Astrocyte (in vitro differentiated cells and primary cell): ENCODE data around the gene FAT3. TPM values are rescaled to one million over a fixed set of nuclear protein-coding genes. Genes with fewer than 3 reads are reported as not detected.

Experiments used
- DNase-seq: peaks from one replicate; pipeline ENCODE4 v3.0.0-alpha.2; 2010; ENCODE audit warnings: low read depth
- FAIRE-seq: peaks from 2 replicates; lab custom pipeline; 2011; peaks lifted over from hg19 to GRCh38; lab: Jason Lieb, UNC
- H2AFZ ChIP-seq: 2 replicates; pipeline ENCODE4 v1.6.0; 2012; ENCODE audit warnings: low read depth, low read length, inconsistent platforms
- H3K27ac ChIP-seq: 2 replicates; pipeline ENCODE4 v1.5.1; 2011; ENCODE audit warnings: low read depth, low read length, inconsistent platforms
- H3K27me3 ChIP-seq: 2 replicates; pipeline ENCODE4 v1.6.0; 2011; ENCODE audit warnings: low read length, inconsistent platforms; ENCODE audit not compliant: insufficient read depth
- H3K36me3 ChIP-seq: 2 replicates; pipeline ENCODE4 v1.5.1; 2011; ENCODE audit warnings: low read length, inconsistent platforms; ENCODE audit not compliant: insufficient read depth
- H3K4me1 ChIP-seq: 2 replicates; pipeline ENCODE4 v1.5.1; 2011; ENCODE audit warnings: low read length, inconsistent platforms; ENCODE audit not compliant: insufficient read depth
- H3K4me2 ChIP-seq: 2 replicates; pipeline ENCODE4 v1.6.0; 2012; ENCODE audit warnings: low read length, inconsistent platforms
- H3K4me3 ChIP-seq: 2 replicates; pipeline ENCODE4 v1.5.1; 2011; ENCODE audit warnings: low read depth, mild to moderate bottlenecking, low read length, inconsistent platforms; ENCODE audit not compliant: insufficient read depth
- H3K79me2 ChIP-seq: 2 replicates; pipeline ENCODE4 v1.6.0; 2012; ENCODE audit warnings: mild to moderate bottlenecking, low read length, inconsistent platforms; ENCODE audit not compliant: insufficient read depth
- H3K9ac ChIP-seq: 2 replicates; pipeline ENCODE4 v1.6.0; 2012; ENCODE audit warnings: mild to moderate bottlenecking, low read length, inconsistent platforms
- H3K9me3 ChIP-seq: 2 replicates; pipeline ENCODE4 v1.5.1; 2012; ENCODE audit warnings: low read depth, mild to moderate bottlenecking, low read length, inconsistent platforms; ENCODE audit not compliant: insufficient read depth
- H4K20me1 ChIP-seq: 2 replicates; pipeline ENCODE4 v1.6.0; 2012; ENCODE audit warnings: low read length, inconsistent platforms; ENCODE audit not compliant: insufficient read depth
- H3K27ac Mint-ChIP-seq: one replicate; pipeline ENCODE4 v1.8.0; 2021; ENCODE audit warnings: mild to moderate bottlenecking, mixed read lengths; ENCODE audit not compliant: unreplicated experiment
- H3K27me3 Mint-ChIP-seq: one replicate; pipeline ENCODE4 v1.8.0; 2021; ENCODE audit warnings: low read depth, mixed read lengths; ENCODE audit not compliant: unreplicated experiment
- H3K36me3 Mint-ChIP-seq: one replicate; pipeline ENCODE4 v1.8.0; 2021; ENCODE audit warnings: low read depth, mixed read lengths; ENCODE audit not compliant: unreplicated experiment
- H3K4me1 Mint-ChIP-seq: one replicate; pipeline ENCODE4 v1.8.0; 2021; ENCODE audit warnings: low read depth, mixed read lengths; ENCODE audit not compliant: unreplicated experiment
- H3K4me3 Mint-ChIP-seq: one replicate; pipeline ENCODE4 v1.8.0; 2021; ENCODE audit warnings: mild to moderate bottlenecking, moderate library complexity, mixed read lengths; ENCODE audit not compliant: unreplicated experiment
- H3K9me3 Mint-ChIP-seq: one replicate; pipeline ENCODE4 v1.8.0; 2021; ENCODE audit warnings: mild to moderate bottlenecking, mixed read lengths; ENCODE audit not compliant: unreplicated experiment
- EZH2 ChIP-seq: IDR thresholded peaks from 2 replicates; pipeline ENCODE4 v1.6.1; 2012; ENCODE audit warnings: mild to moderate bottlenecking, low read length, inconsistent platforms; ENCODE audit not compliant: insufficient read depth
- total RNA-seq: library from RNA; stranded (reverse); gene quantifications from 2 replicates; pipeline ENCODE4 v1.2.1, GENCODE V29; 2021
- TF ChIP-seq, protein P1 (sequence below): IDR thresholded peaks from 2 replicates; pipeline ENCODE4 v1.5.1; 2011; ENCODE audit warnings: low read depth, mild to moderate bottlenecking, inconsistent platforms, low read length, moderate library complexity; ENCODE audit not compliant: insufficient read depth

FAT3 gene
- total RNA-seq, 1 donor from 2014 or later: 37.0 TPM

DNA sequence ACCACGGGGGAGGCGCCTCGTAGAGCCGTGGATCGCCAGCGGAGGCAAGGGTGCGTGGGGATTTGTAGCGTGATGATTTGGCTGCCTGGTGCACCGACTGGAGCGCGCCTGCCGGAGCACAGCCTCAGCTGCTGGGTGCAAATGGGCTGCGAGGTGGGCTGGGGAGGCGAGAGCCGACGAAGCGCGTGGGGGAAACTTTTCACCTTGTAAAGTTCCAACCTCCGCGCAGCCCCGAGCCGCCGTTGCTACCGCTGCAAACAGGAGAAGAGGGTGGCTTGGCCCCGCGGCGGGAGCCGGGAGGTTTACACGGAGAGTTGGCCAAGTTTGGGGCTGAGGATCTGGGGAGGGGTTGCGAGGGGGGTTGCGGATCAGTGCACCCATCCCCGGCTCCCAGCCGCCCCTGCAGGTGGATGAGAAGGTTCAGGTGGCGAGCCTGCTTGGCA, 528 bp downstream of the FAT3 start:
- Histone ChIP-seq H2AFZ (peak overlapping the region; percentile 90), H3K36me3 (no peaks in the 10 kb centered on the region), H3K79me2 (no peaks in the 10 kb centered on the region), H3K27ac (peak overlapping the region; percentile 47), H4K20me1 (no peaks in the 10 kb centered on the region), H3K27me3 (peaks cover 10% of the 10 kb centered on the region), H3K9me3 (no peaks in the 10 kb centered on the region), H3K9ac (peak overlapping the region; percentile 78), H3K4me3 (peak overlapping the region; percentile 75), H3K4me1 (peaks cover 18% of the 10 kb centered on the region), H3K4me2 (peak overlapping the region; percentile 95)
- Mint-ChIP-seq H3K4me3 (peak overlapping the region; percentile 96), H3K36me3 (no peaks in the 10 kb centered on the region), H3K4me1 (peaks cover 15% of the 10 kb centered on the region), H3K9me3 (no peaks in the 10 kb centered on the region), H3K27me3 (peaks cover 5% of the 10 kb centered on the region), H3K27ac (no peak overlapping the region)
- TF ChIP-seq, protein P1, sequence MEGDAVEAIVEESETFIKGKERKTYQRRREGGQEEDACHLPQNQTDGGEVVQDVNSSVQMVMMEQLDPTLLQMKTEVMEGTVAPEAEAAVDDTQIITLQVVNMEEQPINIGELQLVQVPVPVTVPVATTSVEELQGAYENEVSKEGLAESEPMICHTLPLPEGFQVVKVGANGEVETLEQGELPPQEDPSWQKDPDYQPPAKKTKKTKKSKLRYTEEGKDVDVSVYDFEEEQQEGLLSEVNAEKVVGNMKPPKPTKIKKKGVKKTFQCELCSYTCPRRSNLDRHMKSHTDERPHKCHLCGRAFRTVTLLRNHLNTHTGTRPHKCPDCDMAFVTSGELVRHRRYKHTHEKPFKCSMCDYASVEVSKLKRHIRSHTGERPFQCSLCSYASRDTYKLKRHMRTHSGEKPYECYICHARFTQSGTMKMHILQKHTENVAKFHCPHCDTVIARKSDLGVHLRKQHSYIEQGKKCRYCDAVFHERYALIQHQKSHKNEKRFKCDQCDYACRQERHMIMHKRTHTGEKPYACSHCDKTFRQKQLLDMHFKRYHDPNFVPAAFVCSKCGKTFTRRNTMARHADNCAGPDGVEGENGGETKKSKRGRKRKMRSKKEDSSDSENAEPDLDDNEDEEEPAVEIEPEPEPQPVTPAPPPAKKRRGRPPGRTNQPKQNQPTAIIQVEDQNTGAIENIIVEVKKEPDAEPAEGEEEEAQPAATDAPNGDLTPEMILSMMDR: no peak
- TF ChIP-seq EZH2: no peak
- no peak for DNase-seq
- FAIRE-seq: no peak

DNA sequence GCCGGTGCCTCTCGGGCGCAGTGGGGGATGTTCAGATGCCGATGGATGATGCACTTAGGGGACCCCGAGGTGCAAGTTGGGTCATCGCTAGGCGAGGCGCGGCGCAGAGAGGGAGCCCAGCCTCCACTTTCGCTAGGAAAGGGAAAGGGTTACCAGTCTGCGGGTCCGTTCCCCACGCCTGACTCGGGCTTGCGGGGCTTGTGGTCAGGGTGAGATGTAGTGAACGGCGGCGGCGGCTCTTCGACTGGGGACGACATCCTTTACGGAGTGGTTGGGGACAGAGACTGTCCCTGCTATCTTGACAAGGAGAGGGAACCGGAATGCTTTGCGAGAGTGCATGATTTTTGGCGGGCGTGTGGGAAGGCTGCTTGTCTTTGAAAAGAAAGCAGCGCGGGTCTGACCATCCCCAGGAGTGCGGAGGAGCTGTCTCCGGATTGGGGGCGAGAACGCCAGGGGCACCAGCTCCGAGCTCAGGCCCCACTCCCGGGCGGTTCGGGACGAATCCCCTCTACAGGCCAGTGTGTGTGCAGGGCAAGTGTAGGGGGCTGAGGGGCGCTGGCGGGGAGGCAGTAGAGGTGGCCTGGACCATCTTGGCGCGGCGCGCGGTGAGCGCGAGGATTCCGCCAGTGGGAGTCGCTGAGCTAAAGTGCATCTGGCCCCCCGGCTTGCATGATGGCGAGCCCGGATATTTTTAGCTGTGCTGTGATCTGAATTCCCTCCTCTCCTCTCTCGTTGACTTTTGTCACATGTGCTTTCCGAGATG, 1.1 kb downstream of the FAT3 start:
- Mint-ChIP-seq H3K4me1 (peaks cover 15% of the 10 kb centered on the region), H3K36me3 (no peaks in the 10 kb centered on the region), H3K27me3 (peaks cover 5% of the 10 kb centered on the region), H3K9me3 (no peaks in the 10 kb centered on the region), H3K4me3 (peak overlapping the region; percentile 96), H3K27ac (peak overlapping the region; percentile 84)
- no peaks in the 10 kb centered on the region for H3K9me3 ChIP-seq
- TF ChIP-seq, protein P1: peak; percentile 12
- TF ChIP-seq EZH2: no peak
- no peaks in the 10 kb centered on the region for H4K20me1 ChIP-seq
- no peak overlapping the region for H3K27ac ChIP-seq
- H3K4me1 ChIP-seq: peaks cover 18% of the 10 kb centered on the region
- H3K4me3 ChIP-seq: peak overlapping the region; percentile 75
- peak overlapping the region; percentile 90 for H2AFZ ChIP-seq
- H3K79me2 ChIP-seq: no peaks in the 10 kb centered on the region
- peak overlapping the region; percentile 78 for H3K9ac ChIP-seq
- no peak for FAIRE-seq
- DNase-seq: peak; percentile 8
- peaks cover 10% of the 10 kb centered on the region for H3K27me3 ChIP-seq
- no peaks in the 10 kb centered on the region for H3K36me3 ChIP-seq
- peak overlapping the region; percentile 95 for H3K4me2 ChIP-seq
